Stimulated activated memory B cell treated with anti-CD40 and anti-IgM and Interleukin-4, amounts not matched to agents 10 μg/mL and 1 μg/mL and 100 μg/mL, for 72 hours (primary cell): Measurements from ENCODE around the gene BSPRY.

ENCODE experiments used
- ATAC-seq: fragments of 150-1000 bp; cut with Tn5 transposase; 2 replicates; pipeline ENCODE4 v1.10.0; 2021
- H3K27ac Mint-ChIP-seq: one replicate; pipeline ENCODE4 v1.8.0; 2022; ENCODE audit warnings: mild to moderate bottlenecking, mixed read lengths
- H3K27me3 Mint-ChIP-seq: one replicate; pipeline ENCODE4 v1.8.0; 2022; ENCODE audit warnings: mixed read lengths
- H3K36me3 Mint-ChIP-seq: one replicate; pipeline ENCODE4 v1.8.0; 2022; ENCODE audit warnings: mixed read lengths
- H3K4me1 Mint-ChIP-seq: one replicate; pipeline ENCODE4 v1.8.0; 2022; ENCODE audit warnings: mixed read lengths
- H3K4me3 Mint-ChIP-seq: one replicate; pipeline ENCODE4 v1.8.0; 2022; ENCODE audit warnings: mild to moderate bottlenecking, moderate library complexity, mixed read lengths
- H3K9me3 Mint-ChIP-seq: one replicate; pipeline ENCODE4 v1.8.0; 2022; ENCODE audit warnings: mixed read lengths

Gene BSPRY

GRCh38 chr9:113322671-113323070 is 26.7 kb upstream of the BSPRY start:
- H3K27me3 Mint-ChIP-seq: no peaks in the 10 kb centered on the region
- H3K27ac Mint-ChIP-seq: no peak overlapping the region
- H3K9me3 Mint-ChIP-seq: no peaks in the 10 kb centered on the region
- no peaks in the 10 kb centered on the region for H3K4me1 Mint-ChIP-seq
- no peak for ATAC-seq
- no peaks in the 10 kb centered on the region for H3K36me3 Mint-ChIP-seq
- no peak overlapping the region for H3K4me3 Mint-ChIP-seq

DNA sequence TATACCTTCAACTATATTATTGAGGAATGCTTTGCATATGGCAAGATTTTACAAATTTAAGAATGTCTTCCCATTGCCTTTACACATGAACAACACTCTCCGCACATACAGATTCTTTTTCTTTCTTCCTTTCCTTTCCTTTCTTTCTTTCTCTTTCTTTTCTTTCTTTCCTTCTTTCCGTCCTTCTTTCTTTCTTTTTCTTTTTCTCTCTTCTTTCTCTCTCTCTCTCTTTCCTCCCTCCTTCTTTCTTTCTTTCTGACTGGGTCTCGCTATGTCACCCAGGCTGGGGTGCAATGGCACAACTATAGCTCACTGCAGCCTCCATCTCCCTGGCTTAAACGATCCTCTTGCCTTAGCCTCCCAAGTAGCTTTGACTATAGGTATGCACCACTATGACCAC is 23.1 kb upstream of the BSPRY start:
- ATAC-seq: no peak
- no peak overlapping the region for H3K4me3 Mint-ChIP-seq
- no peaks in the 10 kb centered on the region for H3K9me3 Mint-ChIP-seq
- no peaks in the 10 kb centered on the region for H3K36me3 Mint-ChIP-seq
- H3K4me1 Mint-ChIP-seq: no peaks in the 10 kb centered on the region
- H3K27me3 Mint-ChIP-seq: no peaks in the 10 kb centered on the region
- H3K27ac Mint-ChIP-seq: no peak overlapping the region

DNA sequence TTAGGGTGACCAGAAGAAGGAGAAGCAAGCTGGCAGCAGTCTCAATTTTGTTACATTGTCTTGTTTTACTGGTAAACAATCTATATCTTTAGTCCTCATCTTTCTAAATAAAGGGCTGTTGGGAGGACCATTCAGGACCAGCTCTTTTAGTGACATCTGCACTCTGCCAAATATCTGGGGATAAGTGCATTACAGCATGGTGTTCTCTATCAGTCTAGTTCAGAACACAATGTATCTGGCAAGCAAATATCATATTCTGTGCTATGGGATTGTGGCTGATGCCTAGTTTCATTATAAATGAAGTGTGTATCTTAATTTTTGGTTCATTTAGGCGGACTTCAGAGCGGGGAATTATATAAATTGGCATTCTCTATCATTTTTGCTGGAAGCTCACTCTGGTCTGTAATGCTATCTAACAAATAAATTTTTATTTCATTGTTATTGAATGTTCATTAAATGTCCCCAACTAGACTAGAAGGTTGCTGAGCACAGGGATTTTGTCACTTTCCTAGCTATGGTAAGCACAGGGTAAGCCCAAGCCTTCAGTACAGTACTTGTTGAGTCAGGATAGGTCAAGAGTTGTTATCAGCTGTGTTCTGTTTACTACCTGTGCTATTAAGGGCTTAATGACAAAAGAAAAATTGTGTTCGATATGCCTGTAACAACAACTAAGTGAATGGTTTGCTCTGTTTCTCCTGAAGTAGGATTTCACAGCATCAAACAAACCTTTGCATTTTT is 21.1 kb upstream of the BSPRY start:
- H3K27ac Mint-ChIP-seq: no peak overlapping the region
- no peaks in the 10 kb centered on the region for H3K4me1 Mint-ChIP-seq
- no peaks in the 10 kb centered on the region for H3K27me3 Mint-ChIP-seq
- no peak overlapping the region for H3K4me3 Mint-ChIP-seq
- ATAC-seq: no peak
- H3K9me3 Mint-ChIP-seq: no peaks in the 10 kb centered on the region
- H3K36me3 Mint-ChIP-seq: no peaks in the 10 kb centered on the region

GRCh38 chr9:113331780-113332179 is 17.6 kb upstream of the BSPRY start:
- Mint-ChIP-seq H3K27ac (no peak overlapping the region), H3K4me1 (no peaks in the 10 kb centered on the region), H3K27me3 (no peaks in the 10 kb centered on the region), H3K4me3 (no peak overlapping the region), H3K9me3 (no peaks in the 10 kb centered on the region), H3K36me3 (no peaks in the 10 kb centered on the region)
- ATAC-seq: no peak

DNA sequence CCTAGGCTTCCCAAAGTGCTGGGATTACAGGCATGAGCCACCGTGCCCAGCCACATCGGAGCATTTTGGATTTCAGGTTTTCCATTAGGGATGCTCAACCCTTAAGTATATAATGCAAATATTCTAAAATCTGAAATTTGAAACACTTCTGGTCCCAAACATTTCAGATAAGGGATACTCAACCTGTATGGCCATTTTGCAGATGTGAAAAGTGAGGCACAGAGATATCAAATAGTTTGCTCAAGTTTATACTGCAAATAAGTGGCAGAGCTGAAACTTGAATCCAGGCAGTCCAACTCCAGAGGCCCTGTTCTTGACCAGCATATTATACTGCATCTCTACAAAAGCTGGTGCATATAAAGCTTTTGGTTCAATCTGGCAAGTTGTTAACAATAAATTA is 11.6 kb upstream of the BSPRY start:
- H3K27me3 Mint-ChIP-seq: peaks cover 10% of the 10 kb centered on the region
- no peaks in the 10 kb centered on the region for H3K9me3 Mint-ChIP-seq
- H3K27ac Mint-ChIP-seq: no peak overlapping the region
- peaks cover 15% of the 10 kb centered on the region for H3K4me1 Mint-ChIP-seq
- no peaks in the 10 kb centered on the region for H3K36me3 Mint-ChIP-seq
- ATAC-seq: no peak
- H3K4me3 Mint-ChIP-seq: no peak overlapping the region

DNA sequence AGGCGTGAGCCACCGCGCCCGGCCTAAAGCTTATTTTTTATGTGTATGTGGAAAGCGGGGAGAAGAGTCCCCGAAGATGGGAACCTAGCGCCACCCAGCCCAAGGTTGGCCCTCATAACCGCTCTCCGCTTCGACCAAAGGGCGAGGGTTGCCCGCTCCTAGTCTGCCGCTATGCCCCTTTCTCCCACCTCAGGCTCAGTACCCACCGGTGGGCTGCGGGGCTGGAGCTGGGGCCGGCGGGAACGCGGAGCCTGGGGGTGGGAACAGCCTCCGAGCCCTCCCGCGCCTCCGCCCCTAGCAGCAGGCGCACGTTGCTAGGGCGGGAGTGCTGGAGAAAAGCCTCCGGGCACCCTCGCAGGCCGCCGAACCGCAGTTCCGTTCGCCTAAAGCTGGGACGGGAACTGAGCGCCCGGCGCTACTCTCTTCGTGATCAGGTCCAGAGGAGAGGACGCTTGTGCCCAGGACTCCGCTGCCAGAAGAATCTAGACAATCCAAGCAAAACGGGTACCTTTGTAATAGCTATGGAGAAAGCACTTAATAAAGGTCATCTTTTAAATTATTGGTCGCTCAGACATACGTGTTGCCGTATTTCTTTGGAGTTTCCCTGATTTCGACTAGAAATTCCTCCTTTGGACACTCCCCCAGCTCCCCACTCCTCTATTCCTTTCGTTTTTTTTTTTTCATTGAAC is 9.2 kb upstream of the BSPRY start, which contains the start of gene WDR31:
Gene WDR31, minus strand, starts transcription at position 265 of the 689 bp plus-strand sequence. CDS start 8,253 bp downstream, outside the sequence.
- Mint-ChIP-seq H3K36me3 (no peaks in the 10 kb centered on the region), H3K27ac (peak within 1 kb of the TSS; percentile 69), H3K4me1 (peaks cover 15% of the 10 kb centered on the region), H3K9me3 (no peaks in the 10 kb centered on the region), H3K27me3 (peaks cover 10% of the 10 kb centered on the region), H3K4me3 (peak within 1 kb of the TSS; percentile 91)
- peak; percentile 97 for ATAC-seq

DNA sequence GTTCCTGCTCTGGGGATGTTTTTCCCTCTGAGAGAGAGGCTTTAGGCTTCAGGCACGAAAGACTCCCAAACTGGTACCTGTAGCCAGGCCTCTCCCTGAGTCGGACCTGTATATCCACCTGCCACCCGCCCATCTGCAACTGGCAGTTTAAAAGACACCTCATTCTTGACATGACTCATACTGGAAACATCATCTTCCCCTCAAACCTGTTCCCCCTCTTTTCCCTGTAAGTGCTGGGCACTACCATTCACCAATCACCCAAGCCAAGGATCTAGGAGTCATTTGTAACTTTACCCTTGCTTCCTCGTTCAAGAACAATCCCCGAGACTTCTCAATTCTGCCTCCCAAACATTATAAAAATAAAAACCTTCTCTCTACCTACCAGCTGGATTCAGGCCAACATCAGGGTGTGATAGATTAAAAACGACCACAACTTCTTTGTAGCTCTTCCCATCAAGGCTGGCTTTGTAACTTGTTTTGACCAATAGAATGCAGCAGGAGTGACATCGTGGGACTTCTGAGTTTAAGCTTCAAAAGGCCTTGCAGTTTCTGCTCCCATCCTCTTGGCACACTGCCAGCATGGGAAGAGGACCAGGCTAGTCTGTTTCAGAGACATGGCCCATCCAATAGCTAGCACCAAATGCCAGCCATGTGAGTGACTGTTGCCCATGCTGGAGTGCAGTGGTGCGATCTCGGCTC is 7.5 kb upstream of the BSPRY start:
- no peak overlapping the region for H3K27ac Mint-ChIP-seq
- peaks cover 10% of the 10 kb centered on the region for H3K27me3 Mint-ChIP-seq
- no peaks in the 10 kb centered on the region for H3K9me3 Mint-ChIP-seq
- H3K4me1 Mint-ChIP-seq: peaks cover 15% of the 10 kb centered on the region
- no peak for ATAC-seq
- H3K36me3 Mint-ChIP-seq: no peaks in the 10 kb centered on the region
- no peak overlapping the region for H3K4me3 Mint-ChIP-seq

DNA sequence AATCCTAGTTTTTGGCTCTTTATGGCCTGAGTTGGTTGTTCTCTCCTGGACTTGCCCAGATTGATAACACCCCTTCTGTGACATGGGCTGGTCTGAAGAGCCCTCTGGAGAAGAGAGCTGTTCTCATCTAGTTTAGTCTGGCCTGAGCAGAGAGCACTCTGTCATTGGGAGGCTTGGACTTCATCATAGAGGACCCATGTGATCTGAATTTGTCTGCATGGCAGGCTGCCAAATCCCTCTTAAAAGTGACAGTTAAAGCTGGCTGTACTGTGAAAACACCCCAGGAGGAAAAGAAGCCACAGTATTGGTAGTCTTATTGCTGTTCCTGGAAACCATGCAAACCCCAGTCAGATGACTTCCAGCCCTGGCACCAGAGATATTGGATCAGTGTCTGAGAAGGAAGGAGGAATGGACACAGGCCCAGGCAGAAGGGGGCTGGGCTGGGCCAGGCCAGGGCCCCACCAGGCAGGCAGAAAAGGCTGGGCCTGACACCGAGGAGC is 5.6 kb upstream of the BSPRY start:
- no peak for ATAC-seq

DNA sequence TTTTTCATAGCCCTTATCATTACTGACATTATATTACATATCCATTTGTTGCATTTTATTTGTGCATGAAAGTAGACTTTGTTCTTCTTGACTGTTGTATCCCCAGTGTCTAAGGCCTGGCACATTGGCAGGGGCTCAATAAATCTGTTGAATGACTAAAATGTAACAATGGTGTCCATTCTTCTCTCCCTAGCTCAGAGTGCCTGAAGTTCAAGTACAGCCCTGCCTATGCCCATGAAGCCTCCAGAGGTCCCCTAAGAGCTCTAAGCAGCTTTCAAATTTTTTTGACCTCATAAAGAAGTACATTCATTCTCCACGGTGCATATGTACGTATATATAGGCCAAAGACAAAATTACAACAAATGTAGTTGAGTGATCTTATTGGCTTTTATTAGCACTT is 4.2 kb upstream of the BSPRY start:
- Mint-ChIP-seq H3K36me3 (no peaks in the 10 kb centered on the region), H3K27me3 (peaks cover 4% of the 10 kb centered on the region), H3K9me3 (no peaks in the 10 kb centered on the region), H3K4me3 (no peak overlapping the region), H3K27ac (no peak overlapping the region), H3K4me1 (peaks cover 11% of the 10 kb centered on the region)
- ATAC-seq: no peak

More for the DNA sequence above, 5.6 kb upstream of the BSPRY start:
- peaks cover 8% of the 10 kb centered on the region for H3K27me3 Mint-ChIP-seq
- no peaks in the 10 kb centered on the region for H3K36me3 Mint-ChIP-seq
- no peak overlapping the region for H3K27ac Mint-ChIP-seq
- no peak overlapping the region for H3K4me3 Mint-ChIP-seq
- H3K4me1 Mint-ChIP-seq: peaks cover 15% of the 10 kb centered on the region
- no peaks in the 10 kb centered on the region for H3K9me3 Mint-ChIP-seq

DNA sequence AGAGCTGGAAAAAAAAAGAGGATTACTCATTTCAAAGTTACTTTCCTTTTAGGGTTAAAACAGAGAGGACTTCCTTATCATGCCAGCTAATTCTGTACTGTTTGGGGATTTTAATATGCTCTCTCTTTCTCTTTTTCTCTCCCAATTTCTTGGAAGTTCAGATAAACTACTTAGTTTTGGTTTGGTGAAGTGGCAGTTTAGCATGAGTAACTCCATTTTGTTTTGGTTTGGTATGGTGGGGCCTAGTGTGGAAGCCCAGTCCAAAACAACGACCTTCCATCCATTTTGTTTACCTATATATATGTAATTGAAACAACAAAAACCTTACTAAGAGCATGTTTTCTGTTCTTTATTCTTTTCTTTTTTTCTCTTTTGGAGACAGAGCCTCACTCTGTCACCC is 3.7 kb upstream of the BSPRY start:
- no peaks in the 10 kb centered on the region for H3K9me3 Mint-ChIP-seq
- H3K36me3 Mint-ChIP-seq: no peaks in the 10 kb centered on the region
- H3K27ac Mint-ChIP-seq: no peak overlapping the region
- no peak for ATAC-seq
- peaks cover 11% of the 10 kb centered on the region for H3K4me1 Mint-ChIP-seq
- no peak overlapping the region for H3K4me3 Mint-ChIP-seq
- peaks cover 9% of the 10 kb centered on the region for H3K27me3 Mint-ChIP-seq

GRCh38 chr9:113348437-113348836 is 904 bp upstream of the BSPRY start:
- no peak for ATAC-seq
- H3K27ac Mint-ChIP-seq: no peak overlapping the region
- peaks cover 26% of the 10 kb centered on the region for H3K27me3 Mint-ChIP-seq
- no peaks in the 10 kb centered on the region for H3K9me3 Mint-ChIP-seq
- H3K36me3 Mint-ChIP-seq: no peaks in the 10 kb centered on the region
- peaks cover 29% of the 10 kb centered on the region for H3K4me1 Mint-ChIP-seq
- no peak overlapping the region for H3K4me3 Mint-ChIP-seq

DNA sequence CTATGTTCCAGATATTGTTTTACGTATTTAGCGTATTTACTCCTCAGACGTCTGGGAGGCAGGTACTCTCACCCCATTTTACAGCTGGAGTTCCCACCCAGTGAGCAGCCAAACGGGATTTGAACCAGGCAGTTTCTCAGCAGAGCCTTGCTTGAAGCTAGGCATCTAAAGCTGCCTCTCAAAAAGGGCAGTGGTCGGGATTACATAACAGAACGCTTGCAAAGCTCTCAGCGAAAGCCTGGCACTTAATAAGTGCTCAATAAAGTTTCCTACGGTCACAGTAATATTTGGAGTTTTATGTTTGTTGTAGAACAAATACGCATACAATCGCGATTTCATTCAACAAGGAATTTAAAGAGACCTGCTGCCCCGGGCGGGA is 286 bp upstream of the BSPRY start:
- no peak for ATAC-seq
- Mint-ChIP-seq H3K4me3 (peak overlapping the region; percentile 74), H3K4me1 (peaks cover 29% of the 10 kb centered on the region), H3K27me3 (peaks cover 26% of the 10 kb centered on the region), H3K36me3 (no peaks in the 10 kb centered on the region), H3K9me3 (no peaks in the 10 kb centered on the region), H3K27ac (no peak overlapping the region)

GRCh38 chr9:113350107-113350661 is 843 bp downstream of the BSPRY start:
- Mint-ChIP-seq H3K27ac (peak overlapping the region; percentile 62), H3K9me3 (no peaks in the 10 kb centered on the region), H3K4me1 (peaks cover 29% of the 10 kb centered on the region), H3K4me3 (peak overlapping the region; percentile 77), H3K36me3 (no peaks in the 10 kb centered on the region), H3K27me3 (peaks cover 26% of the 10 kb centered on the region)
- no peak for ATAC-seq

DNA sequence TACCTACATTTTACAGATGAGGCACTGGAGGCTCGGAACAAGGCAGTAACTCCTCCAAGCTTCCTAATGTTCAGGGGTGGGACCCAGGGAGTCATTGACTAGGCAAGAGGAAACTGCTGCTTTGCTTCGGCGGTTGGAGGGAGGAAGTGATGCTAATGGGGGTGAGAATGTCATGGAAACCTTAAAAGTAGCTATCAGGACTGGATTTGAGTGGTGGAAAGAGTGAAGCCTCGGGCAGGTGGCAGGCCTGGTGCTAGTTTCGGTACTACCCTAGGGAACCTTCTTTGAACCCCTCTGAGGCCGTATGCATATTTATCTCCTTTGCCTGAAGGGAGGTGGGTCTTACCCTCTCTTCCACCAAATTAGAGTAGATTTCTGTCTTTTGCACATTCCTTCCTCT is 1.6 kb downstream of the BSPRY start:
- Mint-ChIP-seq H3K27ac (no peak overlapping the region), H3K9me3 (no peaks in the 10 kb centered on the region), H3K4me3 (peak overlapping the region; percentile 77), H3K36me3 (no peaks in the 10 kb centered on the region), H3K4me1 (peaks cover 29% of the 10 kb centered on the region), H3K27me3 (peaks cover 26% of the 10 kb centered on the region)
- ATAC-seq: peak; percentile 76

DNA sequence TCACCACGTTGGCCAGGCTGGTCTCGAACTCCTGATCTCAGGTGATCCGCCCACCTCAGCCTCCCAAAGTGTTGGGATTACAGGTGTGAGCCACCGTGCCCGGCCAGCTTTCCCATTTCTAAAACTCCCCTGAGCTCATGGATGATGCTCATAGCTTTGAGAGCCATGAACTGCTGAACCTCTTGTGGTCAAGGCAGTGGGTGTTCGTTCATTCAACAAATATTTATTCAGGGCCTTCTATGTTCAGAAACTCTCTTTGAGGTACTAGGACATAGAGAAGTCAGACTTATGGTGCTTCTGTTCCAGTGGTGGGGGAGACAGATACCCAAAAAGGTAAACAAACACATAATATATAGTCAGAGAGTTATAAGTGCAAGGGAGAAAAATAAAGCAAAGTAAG is 2.7 kb downstream of the BSPRY start:
- H3K4me1 Mint-ChIP-seq: peaks cover 29% of the 10 kb centered on the region
- no peak overlapping the region for H3K27ac Mint-ChIP-seq
- peaks cover 26% of the 10 kb centered on the region for H3K27me3 Mint-ChIP-seq
- no peaks in the 10 kb centered on the region for H3K36me3 Mint-ChIP-seq
- no peaks in the 10 kb centered on the region for H3K9me3 Mint-ChIP-seq
- no peak for ATAC-seq
- no peak overlapping the region for H3K4me3 Mint-ChIP-seq
